ENCODE data around the gene TCERG1.

GRCh38 chr5:146484714-146485391 is 37.7 kb downstream of the TCERG1 start:
- TF ChIP-seq, protein P1, sequence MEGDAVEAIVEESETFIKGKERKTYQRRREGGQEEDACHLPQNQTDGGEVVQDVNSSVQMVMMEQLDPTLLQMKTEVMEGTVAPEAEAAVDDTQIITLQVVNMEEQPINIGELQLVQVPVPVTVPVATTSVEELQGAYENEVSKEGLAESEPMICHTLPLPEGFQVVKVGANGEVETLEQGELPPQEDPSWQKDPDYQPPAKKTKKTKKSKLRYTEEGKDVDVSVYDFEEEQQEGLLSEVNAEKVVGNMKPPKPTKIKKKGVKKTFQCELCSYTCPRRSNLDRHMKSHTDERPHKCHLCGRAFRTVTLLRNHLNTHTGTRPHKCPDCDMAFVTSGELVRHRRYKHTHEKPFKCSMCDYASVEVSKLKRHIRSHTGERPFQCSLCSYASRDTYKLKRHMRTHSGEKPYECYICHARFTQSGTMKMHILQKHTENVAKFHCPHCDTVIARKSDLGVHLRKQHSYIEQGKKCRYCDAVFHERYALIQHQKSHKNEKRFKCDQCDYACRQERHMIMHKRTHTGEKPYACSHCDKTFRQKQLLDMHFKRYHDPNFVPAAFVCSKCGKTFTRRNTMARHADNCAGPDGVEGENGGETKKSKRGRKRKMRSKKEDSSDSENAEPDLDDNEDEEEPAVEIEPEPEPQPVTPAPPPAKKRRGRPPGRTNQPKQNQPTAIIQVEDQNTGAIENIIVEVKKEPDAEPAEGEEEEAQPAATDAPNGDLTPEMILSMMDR (IDR thresholded peaks at IDR 0.05): no peak
- TF ChIP-seq EP300 (IDR thresholded peaks at IDR 0.05) (no peak), POLR2A (IDR thresholded peaks at IDR 0.05) (no peak)

Measured in ovary (tissue), 3 donors.